ENCODE data around the gene RAD18.

RAD18 gene

DNA sequence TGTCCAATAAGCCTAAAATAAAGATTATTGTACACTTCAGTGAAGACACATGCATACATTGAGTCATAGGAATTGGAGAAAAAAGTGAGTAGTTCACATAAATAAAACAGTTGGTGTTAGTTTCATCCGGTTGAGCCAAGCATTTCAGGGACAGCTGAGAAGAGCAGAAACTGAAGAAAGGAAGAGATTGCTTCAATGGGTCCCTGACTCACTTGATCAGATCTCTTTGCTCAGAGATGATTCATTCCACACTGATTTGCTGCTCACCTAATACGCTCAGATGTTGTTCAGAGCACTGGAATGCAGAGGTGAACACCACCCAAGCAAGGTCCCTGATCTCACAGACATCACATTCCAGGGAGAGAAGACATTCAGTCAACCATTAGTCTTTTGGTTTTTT, 93.7 kb downstream of the RAD18 start:
- H3K9me3 ChIP-seq (ENCODE audit: control insufficient read depth, low read length) = no peaks in the 10 kb centered on the region
- no peaks in the 10 kb centered on the region for H3K36me3 ChIP-seq (ENCODE audit: control insufficient read depth, insufficient read depth, low read length)
- no peaks in the 10 kb centered on the region for H3K27me3 ChIP-seq (ENCODE audit: control insufficient read depth, insufficient read depth, low read length, poor library complexity, severe bottlenecking)
- H3K4me3 ChIP-seq (ENCODE audit: insufficient read depth, low read depth, low read length) = no peak overlapping the region
- WGBS, 2 experiments = 91 to 97% methylated on average over 2 of the region's 2 CpGs
- H3K27ac ChIP-seq (ENCODE audit: insufficient read depth, low read depth, low read length, poor library complexity, severe bottlenecking) = no peak overlapping the region
- no peaks in the 10 kb centered on the region for H3K4me1 ChIP-seq (ENCODE audit: control insufficient read depth, insufficient read depth, low read length)

DNA sequence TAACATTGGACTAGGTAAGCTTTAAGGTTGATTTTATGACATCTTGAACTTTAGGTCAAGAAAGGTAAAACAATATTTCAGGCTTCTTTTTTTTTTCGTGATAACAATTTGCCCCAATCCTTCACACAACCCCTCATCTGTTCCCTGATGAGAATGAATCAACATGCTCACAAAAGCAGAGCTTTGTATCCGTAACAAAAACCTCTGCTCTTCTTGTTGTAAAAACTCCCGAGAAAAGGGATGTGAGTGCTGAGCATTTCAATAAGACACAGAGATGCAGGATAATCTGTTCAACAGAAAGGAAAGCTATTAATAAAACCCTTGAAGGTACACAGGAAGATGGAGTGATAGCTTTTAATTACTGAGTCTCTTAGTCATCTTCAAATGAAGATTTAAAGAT, 94.3 kb downstream of the RAD18 start:
- no peak overlapping the region for H3K4me3 ChIP-seq (ENCODE audit: insufficient read depth, low read depth, low read length)
- 40 to 51% methylated on average over 3 of the region's 3 CpGs for WGBS, 2 experiments
- H3K9me3 ChIP-seq (ENCODE audit: control insufficient read depth, low read length) = no peaks in the 10 kb centered on the region
- no peaks in the 10 kb centered on the region for H3K27me3 ChIP-seq (ENCODE audit: control insufficient read depth, insufficient read depth, low read length, poor library complexity, severe bottlenecking)
- H3K27ac ChIP-seq (ENCODE audit: insufficient read depth, low read depth, low read length, poor library complexity, severe bottlenecking) = no peak overlapping the region
- H3K36me3 ChIP-seq (ENCODE audit: control insufficient read depth, insufficient read depth, low read length) = no peaks in the 10 kb centered on the region
- no peaks in the 10 kb centered on the region for H3K4me1 ChIP-seq (ENCODE audit: control insufficient read depth, insufficient read depth, low read length)

DNA sequence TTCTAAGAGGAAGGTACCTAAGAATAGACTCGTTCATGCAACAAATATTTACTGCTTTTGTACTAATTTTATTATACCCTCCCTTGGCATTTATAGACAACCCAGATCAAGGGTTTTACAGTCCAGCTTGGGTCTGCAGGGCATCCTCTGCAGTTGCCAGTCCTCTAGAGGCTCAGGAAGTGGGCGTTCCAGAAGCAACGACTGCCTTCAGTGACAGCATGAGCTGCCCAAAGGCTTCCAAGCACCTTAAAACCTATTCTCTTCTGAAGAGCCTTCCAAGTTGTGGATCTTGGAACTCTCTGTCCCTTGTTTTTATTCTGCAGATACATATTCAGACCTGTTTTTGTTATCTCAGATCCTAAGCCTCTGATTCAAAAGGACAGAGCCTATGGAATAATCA, 95.6 kb downstream of the RAD18 start:
- 77 to 88% methylated on average over 3 of the region's 3 CpGs for WGBS, 2 experiments
- Histone ChIP-seq H3K4me1 (ENCODE audit: control insufficient read depth, insufficient read depth, low read length) (no peaks in the 10 kb centered on the region), H3K4me3 (ENCODE audit: insufficient read depth, low read depth, low read length) (no peak overlapping the region)

DNA sequence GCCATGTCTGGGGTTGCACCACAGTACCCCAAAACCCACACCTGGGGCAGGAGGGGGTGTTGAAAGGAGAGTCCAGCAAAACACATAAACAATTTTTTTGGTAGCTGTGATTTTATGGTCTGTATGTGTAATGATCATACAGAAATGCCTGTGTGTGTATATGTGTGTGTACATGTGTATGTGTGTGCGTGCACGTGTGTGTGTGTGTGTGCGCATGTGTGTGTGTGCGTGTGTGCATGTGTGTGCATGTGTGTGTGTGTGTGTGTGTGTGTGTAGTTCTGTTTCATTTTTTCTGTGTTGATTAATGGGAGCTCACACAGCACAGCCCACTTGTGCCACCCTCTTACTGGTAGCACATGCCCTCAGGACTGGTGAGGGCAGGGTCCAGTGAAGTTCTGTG, 97.6 kb downstream of the RAD18 start:
- Histone ChIP-seq H3K27ac (ENCODE audit: insufficient read depth, low read depth, low read length, poor library complexity, severe bottlenecking) (no peak overlapping the region), H3K4me1 (ENCODE audit: control insufficient read depth, insufficient read depth, low read length) (no peaks in the 10 kb centered on the region)
- 85 to 89% methylated on average over 4 of the region's 4 CpGs for WGBS, 2 experiments

More for the DNA sequence above, 95.6 kb downstream of the RAD18 start:
- no peaks in the 10 kb centered on the region for H3K27me3 ChIP-seq (ENCODE audit: control insufficient read depth, insufficient read depth, low read length, poor library complexity, severe bottlenecking)
- no peaks in the 10 kb centered on the region for H3K9me3 ChIP-seq (ENCODE audit: control insufficient read depth, low read length)
- no peaks in the 10 kb centered on the region for H3K36me3 ChIP-seq (ENCODE audit: control insufficient read depth, insufficient read depth, low read length)
- H3K27ac ChIP-seq (ENCODE audit: insufficient read depth, low read depth, low read length, poor library complexity, severe bottlenecking) = no peak overlapping the region

DNA sequence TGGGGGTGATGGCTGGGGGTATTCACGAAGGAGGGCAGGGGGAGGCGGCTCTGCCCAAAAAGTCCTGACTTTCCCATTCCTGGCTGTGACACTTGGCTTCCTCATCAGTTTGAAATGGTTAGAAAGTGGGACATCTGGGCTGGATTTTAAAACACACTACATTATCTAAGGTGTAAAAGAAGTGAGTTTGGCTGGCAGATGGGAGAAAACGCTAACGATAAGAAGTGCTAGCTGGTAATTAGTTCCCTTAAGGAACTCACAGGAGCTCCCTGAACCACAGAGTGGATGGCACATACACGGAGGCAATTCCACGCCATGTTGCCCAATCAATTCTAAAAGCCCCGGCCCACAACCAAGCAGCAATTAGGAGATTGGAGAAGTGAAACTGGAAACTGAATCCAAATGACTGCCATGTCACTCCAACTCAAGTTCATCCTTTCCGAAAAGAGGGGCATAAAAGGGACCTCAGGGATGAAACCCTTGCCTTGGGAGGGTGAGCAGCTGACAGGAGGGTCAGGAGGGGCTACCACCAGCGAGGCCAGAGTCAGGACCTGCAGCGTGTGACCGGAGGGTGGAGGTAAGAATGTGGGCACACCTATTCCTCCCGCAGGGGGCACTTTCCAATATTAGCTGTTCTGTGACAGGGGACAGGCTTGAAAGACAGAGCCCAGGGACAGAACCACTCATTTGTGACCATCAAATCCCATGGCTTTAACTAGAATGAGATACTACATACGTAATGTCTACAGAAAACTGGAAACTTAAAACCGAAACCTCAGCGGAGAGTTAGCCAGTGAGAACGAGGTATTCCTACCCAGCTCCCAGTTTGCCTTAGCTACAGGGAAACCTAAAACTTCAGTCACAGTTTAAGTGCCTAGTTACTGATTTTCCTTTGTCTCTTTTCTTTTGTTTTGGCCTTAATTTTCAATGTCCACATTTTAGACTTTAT, 98.6 kb downstream of the RAD18 start:
- H3K4me1 ChIP-seq (ENCODE audit: control insufficient read depth, insufficient read depth, low read length) = no peaks in the 10 kb centered on the region

More for the DNA sequence above, 97.6 kb downstream of the RAD18 start:
- Histone ChIP-seq H3K9me3 (ENCODE audit: control insufficient read depth, low read length) (no peaks in the 10 kb centered on the region), H3K4me3 (ENCODE audit: insufficient read depth, low read depth, low read length) (no peak overlapping the region), H3K36me3 (ENCODE audit: control insufficient read depth, insufficient read depth, low read length) (no peaks in the 10 kb centered on the region), H3K27me3 (ENCODE audit: control insufficient read depth, insufficient read depth, low read length, poor library complexity, severe bottlenecking) (no peaks in the 10 kb centered on the region)

DNA sequence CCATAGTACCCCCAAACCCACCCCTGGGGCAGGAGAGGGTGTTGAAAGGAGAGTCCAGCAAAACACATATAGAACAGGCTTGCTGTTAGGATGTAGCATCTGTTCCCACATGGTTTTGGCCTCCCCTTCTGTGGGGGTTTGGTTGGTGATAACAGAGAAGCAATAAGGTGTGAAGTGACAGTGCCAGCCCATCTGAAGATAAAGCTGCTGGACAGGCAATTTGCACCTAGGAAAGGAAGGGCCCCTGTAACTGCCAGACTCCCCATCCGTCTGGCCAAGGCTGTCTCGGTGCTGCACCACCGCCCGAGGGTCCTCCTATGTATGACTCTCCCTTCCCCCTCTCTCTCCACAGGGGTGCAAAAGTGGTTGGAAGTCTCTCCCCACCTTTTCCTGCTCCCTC, 99.4 kb downstream of the RAD18 start:
- no peak overlapping the region for H3K27ac ChIP-seq (ENCODE audit: insufficient read depth, low read depth, low read length, poor library complexity, severe bottlenecking)
- no peak overlapping the region for H3K4me3 ChIP-seq (ENCODE audit: insufficient read depth, low read depth, low read length)
- H3K9me3 ChIP-seq (ENCODE audit: control insufficient read depth, low read length) = no peaks in the 10 kb centered on the region
- WGBS, 2 experiments = 88 to 89% methylated on average over 4 of the region's 4 CpGs
- H3K4me1 ChIP-seq (ENCODE audit: control insufficient read depth, insufficient read depth, low read length) = no peaks in the 10 kb centered on the region
- H3K36me3 ChIP-seq (ENCODE audit: control insufficient read depth, insufficient read depth, low read length) = no peaks in the 10 kb centered on the region
- H3K27me3 ChIP-seq (ENCODE audit: control insufficient read depth, insufficient read depth, low read length, poor library complexity, severe bottlenecking) = no peaks in the 10 kb centered on the region

More for the DNA sequence above, 98.6 kb downstream of the RAD18 start:
- WGBS, 2 experiments = 94% methylated on average over 16 of the region's 16 CpGs
- H3K27me3 ChIP-seq (ENCODE audit: control insufficient read depth, insufficient read depth, low read length, poor library complexity, severe bottlenecking) = no peaks in the 10 kb centered on the region
- no peak overlapping the region for H3K27ac ChIP-seq (ENCODE audit: insufficient read depth, low read depth, low read length, poor library complexity, severe bottlenecking)
- H3K36me3 ChIP-seq (ENCODE audit: control insufficient read depth, insufficient read depth, low read length) = no peaks in the 10 kb centered on the region
- no peaks in the 10 kb centered on the region for H3K9me3 ChIP-seq (ENCODE audit: control insufficient read depth, low read length)
- H3K4me3 ChIP-seq (ENCODE audit: insufficient read depth, low read depth, low read length) = no peak overlapping the region

DNA sequence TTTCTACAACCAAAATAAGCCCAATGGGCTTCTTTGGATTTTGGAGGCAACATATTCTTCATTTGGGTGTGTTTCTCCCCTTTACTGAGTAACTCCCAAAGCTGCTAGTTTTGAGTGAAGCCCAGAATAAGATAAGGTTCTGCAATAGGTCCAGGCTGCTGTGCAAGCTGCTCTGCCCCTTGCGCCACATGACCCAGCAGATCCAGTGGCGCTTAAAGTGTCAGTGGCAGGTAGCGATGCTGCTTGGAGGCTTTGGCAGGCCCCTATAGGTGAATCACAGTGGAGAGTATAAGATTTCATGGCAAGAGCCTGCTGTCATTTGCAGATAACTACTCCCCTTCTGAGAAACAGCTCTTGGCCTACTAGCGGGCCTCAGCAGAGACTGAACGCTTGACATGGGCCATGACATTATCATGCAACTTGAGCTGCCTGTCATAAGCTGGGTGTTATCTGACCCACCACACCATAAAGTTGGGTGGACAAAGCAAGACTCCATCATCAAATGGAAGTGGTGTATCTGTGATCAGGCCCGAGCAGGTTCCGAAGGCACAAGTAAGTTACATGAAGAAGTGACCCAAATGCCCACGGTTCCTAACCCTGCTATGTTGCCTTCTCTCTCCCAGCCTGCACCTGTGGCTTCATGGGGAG, 105.4 kb downstream of the RAD18 start:
- no peaks in the 10 kb centered on the region for H3K9me3 ChIP-seq (ENCODE audit: control insufficient read depth, low read length)
- no peak overlapping the region for H3K4me3 ChIP-seq (ENCODE audit: insufficient read depth, low read depth, low read length)
- no peak overlapping the region for H3K27ac ChIP-seq (ENCODE audit: insufficient read depth, low read depth, low read length, poor library complexity, severe bottlenecking)
- H3K36me3 ChIP-seq (ENCODE audit: control insufficient read depth, insufficient read depth, low read length) = no peaks in the 10 kb centered on the region
- WGBS, 2 experiments = 93 to 94% methylated on average over 8 of the region's 8 CpGs
- no peaks in the 10 kb centered on the region for H3K4me1 ChIP-seq (ENCODE audit: control insufficient read depth, insufficient read depth, low read length)
- H3K27me3 ChIP-seq (ENCODE audit: control insufficient read depth, insufficient read depth, low read length, poor library complexity, severe bottlenecking) = no peaks in the 10 kb centered on the region

DNA sequence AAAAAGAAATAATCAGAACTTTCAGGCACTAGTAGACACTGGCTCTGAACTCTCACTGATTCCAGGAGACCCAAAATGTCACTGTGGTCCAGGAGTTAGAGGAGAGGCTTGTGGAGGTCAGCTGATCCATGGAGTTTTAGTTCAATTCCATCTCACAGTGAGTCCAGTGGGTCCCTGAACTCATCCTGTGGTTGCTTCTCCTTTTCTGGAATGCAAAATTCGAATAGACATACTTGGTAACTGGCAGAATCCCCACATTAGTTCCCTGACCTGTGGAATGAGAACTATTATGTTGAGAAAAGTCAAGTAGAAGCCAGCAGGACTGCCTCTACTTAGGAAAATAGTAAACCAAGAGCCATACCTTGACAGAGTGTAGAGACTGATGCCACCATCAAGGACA, 106.6 kb downstream of the RAD18 start:
- no peaks in the 10 kb centered on the region for H3K36me3 ChIP-seq (ENCODE audit: control insufficient read depth, insufficient read depth, low read length)
- H3K4me3 ChIP-seq (ENCODE audit: insufficient read depth, low read depth, low read length) = no peak overlapping the region
- no peak overlapping the region for H3K27ac ChIP-seq (ENCODE audit: insufficient read depth, low read depth, low read length, poor library complexity, severe bottlenecking)
- WGBS, 2 experiments = 85 to 100% methylated on average over 1 of the region's 1 CpG
- H3K9me3 ChIP-seq (ENCODE audit: control insufficient read depth, low read length) = no peaks in the 10 kb centered on the region
- no peaks in the 10 kb centered on the region for H3K4me1 ChIP-seq (ENCODE audit: control insufficient read depth, insufficient read depth, low read length)
- no peaks in the 10 kb centered on the region for H3K27me3 ChIP-seq (ENCODE audit: control insufficient read depth, insufficient read depth, low read length, poor library complexity, severe bottlenecking)

DNA sequence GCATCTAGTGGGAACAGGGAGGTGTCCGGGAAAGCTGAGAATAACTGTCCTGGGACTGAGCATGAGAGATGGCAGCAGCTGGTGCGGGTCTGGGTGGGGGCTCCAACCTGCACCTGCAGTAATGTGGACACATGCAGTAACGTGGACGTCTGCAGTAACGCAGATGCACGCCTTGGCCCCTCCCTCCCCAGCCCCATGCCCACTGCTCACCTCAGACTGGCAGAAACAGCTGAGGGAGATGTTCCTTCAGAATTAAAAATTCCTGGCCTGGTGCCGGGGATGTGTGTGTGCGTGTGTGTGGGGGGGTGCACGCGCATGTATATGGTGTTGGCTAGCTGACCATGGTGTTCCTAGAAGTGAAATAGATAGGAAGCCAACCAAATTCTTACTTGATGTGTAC, 107.2 kb downstream of the RAD18 start:
- Histone ChIP-seq H3K4me1 (ENCODE audit: control insufficient read depth, insufficient read depth, low read length) (no peaks in the 10 kb centered on the region), H3K9me3 (ENCODE audit: control insufficient read depth, low read length) (no peaks in the 10 kb centered on the region), H3K4me3 (ENCODE audit: insufficient read depth, low read depth, low read length) (no peak overlapping the region), H3K36me3 (ENCODE audit: control insufficient read depth, insufficient read depth, low read length) (no peaks in the 10 kb centered on the region), H3K27ac (ENCODE audit: insufficient read depth, low read depth, low read length, poor library complexity, severe bottlenecking) (no peak overlapping the region), H3K27me3 (ENCODE audit: control insufficient read depth, insufficient read depth, low read length, poor library complexity, severe bottlenecking) (no peaks in the 10 kb centered on the region)
- WGBS, 2 experiments = 95 to 98% methylated on average over 10 of the region's 10 CpGs

DNA sequence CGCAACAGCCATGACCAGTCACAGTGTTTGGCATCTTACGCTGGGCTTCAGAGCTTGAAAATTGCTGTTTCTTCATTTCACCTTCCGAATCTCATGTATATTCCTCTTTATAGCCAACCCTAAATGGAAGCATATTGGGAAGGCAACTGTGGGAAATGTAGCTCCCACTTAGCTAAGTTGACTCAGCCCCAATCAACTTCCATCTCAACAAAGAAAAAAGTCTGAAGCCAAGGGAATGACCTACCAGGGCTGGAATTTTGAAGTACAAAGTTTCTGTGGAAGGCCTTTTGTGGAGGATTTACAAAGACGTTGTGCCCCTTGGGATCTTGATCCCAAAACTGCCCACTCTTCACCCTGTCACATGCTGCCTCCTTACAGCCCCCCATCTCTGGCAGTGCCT, 108.6 kb downstream of the RAD18 start:
- H3K27ac ChIP-seq (ENCODE audit: insufficient read depth, low read depth, low read length, poor library complexity, severe bottlenecking) = no peak overlapping the region
- no peaks in the 10 kb centered on the region for H3K36me3 ChIP-seq (ENCODE audit: control insufficient read depth, insufficient read depth, low read length)
- H3K27me3 ChIP-seq (ENCODE audit: control insufficient read depth, insufficient read depth, low read length, poor library complexity, severe bottlenecking) = no peaks in the 10 kb centered on the region
- no peaks in the 10 kb centered on the region for H3K4me1 ChIP-seq (ENCODE audit: control insufficient read depth, insufficient read depth, low read length)
- H3K4me3 ChIP-seq (ENCODE audit: insufficient read depth, low read depth, low read length) = no peak overlapping the region
- no peaks in the 10 kb centered on the region for H3K9me3 ChIP-seq (ENCODE audit: control insufficient read depth, low read length)
- 94 to 95% methylated on average over 4 of the region's 4 CpGs for WGBS, 2 experiments

Measured in ectodermal cell (in vitro differentiated cells).